NOMO-1 treated with DMSO at 0.1 percent for 48 hours (cell line): ENCODE measurements around the gene VWA7.
"Not testable (repeated sequence)": the region's sequence is repeated elsewhere in the genome, so short reads cannot be mapped to it uniquely, and the experiment has no call there.

Source experiments
- DNase-seq: peaks from one replicate; lab custom pipeline; 2025; ENCODE audit not compliant: unreplicated experiment; lab: John Stamatoyannopoulos, UW

VWA7 gene

DNA sequence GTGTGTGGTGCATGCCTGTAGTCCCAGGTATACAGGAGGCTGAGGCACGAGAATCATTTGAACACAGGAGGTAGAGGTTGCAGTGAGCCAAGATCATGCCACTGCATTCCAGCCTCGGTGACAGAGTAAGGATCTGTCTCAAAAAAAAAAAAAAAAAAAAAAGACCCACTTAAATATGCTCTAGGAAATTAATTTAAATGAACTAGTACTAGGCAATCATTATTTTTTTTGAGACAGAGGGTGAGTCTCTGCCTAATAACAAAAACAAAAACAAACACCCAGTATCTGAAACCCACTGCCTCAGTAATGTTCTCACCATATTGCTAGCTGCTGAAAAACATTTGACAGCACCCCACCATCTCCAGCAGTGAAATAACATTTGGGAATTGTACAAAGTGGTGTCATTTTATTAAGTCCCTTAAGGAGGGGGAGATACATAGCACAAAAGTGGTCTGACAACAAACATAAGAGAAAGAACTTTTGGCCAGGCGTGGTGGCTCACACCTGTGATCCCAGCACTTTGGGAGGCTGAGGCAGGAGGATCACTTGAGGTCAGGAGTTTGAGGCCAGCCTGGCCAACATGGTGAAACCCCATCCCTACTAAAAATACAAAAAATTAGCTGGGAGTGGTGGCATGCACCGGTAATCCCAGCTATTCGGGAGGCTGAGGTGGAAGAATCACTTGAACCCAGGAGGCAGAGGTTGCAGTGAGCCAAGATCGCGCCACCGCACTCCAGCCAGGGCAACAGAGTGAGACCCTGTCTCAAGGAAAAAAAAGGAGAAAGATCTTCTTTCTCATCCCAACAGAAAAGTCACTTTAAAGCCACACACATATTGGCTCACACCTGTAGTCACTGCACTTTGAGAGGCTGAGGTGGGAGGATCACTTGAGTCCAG is 24.2 kb upstream of the VWA7 start:
- DNase-seq = not testable (repeated sequence)

DNA sequence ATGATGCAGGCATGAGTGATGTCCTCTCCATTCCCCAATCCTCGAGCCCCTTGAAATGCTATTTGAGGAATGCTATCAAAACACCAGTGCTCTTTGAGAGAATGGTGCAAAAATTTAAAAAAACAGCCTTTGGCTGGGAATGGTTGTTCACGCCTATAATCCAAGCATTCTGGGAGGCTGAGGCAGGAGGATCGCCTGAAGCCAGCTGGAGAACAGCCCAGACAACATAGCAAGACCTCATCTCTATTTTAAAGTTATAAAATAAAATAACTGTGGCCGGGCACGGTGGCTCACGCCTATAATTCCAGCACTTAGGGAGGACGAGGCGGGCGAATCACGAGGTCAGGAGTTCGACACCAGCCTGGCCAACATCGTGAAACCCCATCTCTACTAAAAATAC is 22.7 kb upstream of the VWA7 start:
- DNase-seq = no peak

DNA sequence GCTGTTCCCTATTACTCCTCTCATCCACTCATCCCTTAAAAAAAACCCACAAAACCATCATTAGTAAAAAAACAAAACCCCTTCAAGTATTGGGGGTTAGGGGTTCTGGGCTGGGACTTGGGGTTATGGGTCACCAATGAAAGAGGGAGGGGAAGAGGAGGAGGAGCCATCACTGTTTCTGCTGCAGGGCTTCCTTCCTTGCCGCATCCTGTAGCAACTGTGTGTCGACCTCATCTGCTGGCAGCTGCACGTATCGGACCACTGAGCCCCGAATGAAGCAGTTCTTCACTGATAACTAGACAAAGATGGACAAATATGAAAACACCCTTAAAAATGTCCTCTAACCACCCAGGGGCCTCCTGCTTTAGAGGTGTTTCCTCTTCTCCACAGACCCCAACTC is 20.5 kb upstream of the VWA7 start:
- no peak for DNase-seq

- DNase-seq = no peak
Measured at GRCh38 chr6:31796993-31797385, 19.9 kb upstream of the VWA7 start.

GRCh38 chr6:31795616-31796298 is 18.6 kb upstream of the VWA7 start, which contains the start of gene VARS1:
TSS of gene VARS1 (minus strand) at chr6:31795752. CDS start at chr6:31795217, 535 bp downstream.
- peak; percentile 95 for DNase-seq

GRCh38 chr6:31794866-31795615 is 17.9 kb upstream of the VWA7 start:
- DNase-seq = peak; percentile 54

DNA sequence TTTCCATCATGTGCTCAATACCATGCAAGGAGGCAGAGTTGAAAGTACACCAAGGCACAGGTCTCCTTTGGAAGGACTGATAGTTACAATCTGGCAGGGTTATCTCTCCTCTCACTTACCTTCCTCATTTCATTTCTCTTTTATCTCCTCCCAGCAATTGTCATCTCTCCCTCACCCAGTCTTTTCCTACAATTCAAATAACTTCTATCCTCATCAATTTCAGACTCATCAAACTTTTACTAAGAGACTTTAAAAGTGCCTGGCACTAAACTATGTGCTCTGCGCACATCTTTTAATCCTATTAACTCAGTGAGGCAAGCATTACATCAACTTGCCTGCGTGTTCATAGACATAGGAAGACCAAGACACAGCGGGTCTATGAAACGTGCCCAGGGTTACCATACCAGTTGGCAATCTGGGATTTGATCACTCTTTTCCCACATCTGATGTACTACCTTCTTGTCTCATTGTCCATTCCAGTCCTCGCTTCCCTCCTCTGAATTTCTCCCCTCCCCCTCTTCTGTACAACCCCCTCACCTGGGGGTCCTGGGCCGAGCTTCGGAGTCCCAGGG is 17.3 kb upstream of the VWA7 start:
- peak; percentile 49 for DNase-seq

DNA sequence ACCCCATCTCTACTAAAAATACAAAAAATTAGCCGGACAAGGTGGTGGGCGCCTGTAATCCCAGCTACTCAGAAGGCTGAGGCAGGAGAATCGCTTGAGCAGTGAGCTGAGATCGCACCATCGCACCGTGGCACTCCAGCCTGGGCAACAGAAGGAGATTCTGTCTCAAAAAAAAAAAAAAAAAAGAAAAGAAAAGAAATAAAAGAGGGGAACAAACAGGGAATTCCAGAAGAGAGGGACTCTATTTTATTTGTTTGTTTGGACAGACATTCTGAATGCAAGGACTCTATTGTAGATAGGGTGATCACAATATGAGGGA is 16.8 kb upstream of the VWA7 start:
- not testable (repeated sequence) for DNase-seq

GRCh38 chr6:31792761-31793171 is 15.6 kb upstream of the VWA7 start:
- DNase-seq = no peak

DNA sequence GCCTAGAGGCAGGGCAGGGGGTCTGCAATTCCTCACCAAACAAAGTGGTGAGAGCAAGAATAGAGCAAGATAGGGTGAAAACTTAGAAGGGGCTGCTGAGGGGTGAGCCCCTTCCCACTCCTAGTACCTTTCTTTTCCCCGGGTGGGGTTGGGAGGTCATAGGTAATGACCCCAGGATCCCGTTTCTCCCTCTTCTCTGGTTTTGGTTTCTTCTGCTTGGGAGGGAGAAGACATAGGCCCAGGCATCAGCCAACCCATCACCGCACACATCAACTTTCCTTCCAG is 14.9 kb upstream of the VWA7 start:
- DNase-seq = no peak

GRCh38 chr6:31791324-31792089 is 14.4 kb upstream of the VWA7 start:
- peak; percentile 40 for DNase-seq

DNA sequence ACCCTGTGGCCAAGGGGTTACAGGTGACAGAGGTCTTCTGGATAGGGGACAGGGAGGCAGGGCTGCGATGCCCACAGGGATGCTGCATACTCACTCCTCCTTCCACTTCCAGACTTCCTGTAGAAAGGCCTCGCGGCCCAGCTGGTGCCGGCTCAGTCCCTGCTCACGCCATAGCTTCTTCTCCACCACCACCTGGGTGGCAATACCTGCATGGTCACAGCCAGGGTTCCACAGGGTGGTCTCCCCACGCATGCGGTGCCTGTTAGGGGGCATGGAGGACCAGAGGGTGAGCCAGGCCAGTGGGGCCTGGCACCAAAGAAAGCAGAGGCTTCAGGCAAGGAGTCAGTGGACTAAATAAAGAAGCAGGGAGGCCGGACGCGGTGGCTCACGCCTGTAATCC is 8.3 kb upstream of the VWA7 start:
- no peak for DNase-seq

GRCh38 chr6:31784098-31784925 is 7.2 kb upstream of the VWA7 start:
- DNase-seq = no peak

- DNase-seq = no peak
Measured at GRCh38 chr6:31782126-31782855, 5.2 kb upstream of the VWA7 start.

- no peak for DNase-seq
Measured at GRCh38 chr6:31781244-31782125, 4.4 kb upstream of the VWA7 start.

DNA sequence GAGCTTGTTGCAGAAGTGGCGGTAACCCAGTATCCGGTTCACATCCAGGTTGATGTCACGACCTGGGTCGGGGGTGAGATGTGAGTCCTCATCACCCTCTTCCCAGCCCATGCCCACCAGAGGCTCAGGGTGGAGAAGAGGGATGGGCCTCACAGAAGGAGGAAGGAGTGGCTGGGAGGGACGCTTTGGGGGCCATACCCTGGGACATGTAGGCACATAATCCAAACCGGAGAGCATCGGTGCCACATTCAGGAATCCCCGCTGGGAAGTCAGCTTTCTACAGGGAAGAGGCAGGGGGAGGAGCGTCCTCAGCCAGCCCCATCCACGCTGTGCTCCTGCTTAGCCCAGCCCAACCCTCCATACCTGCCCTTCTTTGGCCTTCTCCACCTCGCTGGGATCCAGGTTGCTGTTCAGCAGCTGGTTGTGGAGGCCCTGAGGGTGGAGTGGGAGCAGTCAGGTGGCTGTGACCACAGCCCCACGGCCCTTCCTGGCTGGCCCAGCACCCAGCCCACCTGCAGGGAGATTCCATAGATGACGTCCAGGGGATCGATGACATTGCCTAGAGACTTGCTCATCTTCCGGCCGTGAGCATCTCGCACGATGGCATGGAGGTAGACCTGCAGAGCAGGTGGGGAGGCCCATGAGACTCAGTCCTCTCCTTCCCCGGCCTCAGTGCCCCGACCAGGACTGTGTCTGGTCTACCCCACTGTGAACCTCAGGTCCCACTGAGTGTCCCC is 3.5 kb upstream of the VWA7 start:
- no peak for DNase-seq

DNA sequence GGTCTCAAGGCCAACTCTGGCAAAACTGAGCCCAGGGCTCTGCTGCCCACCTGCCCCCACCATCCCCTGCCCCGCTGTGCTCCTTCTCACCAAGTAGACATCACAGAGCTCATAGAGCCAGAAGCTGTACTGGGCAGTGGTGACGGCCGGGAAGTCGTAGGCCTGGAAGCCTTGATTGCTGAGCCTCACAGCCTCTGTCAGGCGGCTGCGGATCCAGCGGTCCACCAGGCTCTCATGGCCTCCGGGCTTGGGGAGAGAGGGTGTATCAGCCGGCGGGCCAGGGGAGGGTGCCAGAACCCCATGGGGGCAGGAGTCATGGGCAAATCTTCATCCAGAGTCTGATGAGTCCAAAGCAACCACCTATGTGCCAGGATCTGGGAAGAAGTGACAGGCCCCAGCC is 2.8 kb upstream of the VWA7 start:
- DNase-seq = no peak
